H9 (cell line): ENCODE measurements around the gene PGA4. TPM values are rescaled to one million over a fixed set of nuclear protein-coding genes. Genes with fewer than 3 reads are reported as not detected.

Experiments
- DNase-seq: peaks from one replicate; pipeline ENCODE4 v3.0.0-alpha.2; 2017
- H2AFZ ChIP-seq: one replicate; pipeline ENCODE4 v1.6.1; 2013; ENCODE audit warnings: mild to moderate bottlenecking, low read length, control low read depth, moderate library complexity
- H2AK5ac ChIP-seq: 2 replicates; pipeline ENCODE4 v1.6.1; 2013; ENCODE audit warnings: low read length, control low read depth, mixed read lengths; ENCODE audit not compliant: insufficient read length
- H2BK120ac ChIP-seq: one replicate; pipeline ENCODE4 v1.6.1; 2013; ENCODE audit warnings: low read depth, mild to moderate bottlenecking, low read length, control low read depth, inconsistent platforms; ENCODE audit not compliant: poor library complexity, severe bottlenecking
- H2BK12ac ChIP-seq: 2 replicates; pipeline ENCODE4 v1.6.1; 2013; ENCODE audit warnings: low read length, control low read depth, mixed read lengths, low read depth; ENCODE audit not compliant: insufficient read length
- H2BK15ac ChIP-seq: 2 replicates; pipeline ENCODE4 v1.6.1; 2013; ENCODE audit warnings: low read depth, low read length, control low read depth
- H2BK20ac ChIP-seq: one replicate; pipeline ENCODE4 v1.6.1; 2013; ENCODE audit warnings: low read depth, mild to moderate bottlenecking, low read length, control low read depth, inconsistent platforms; ENCODE audit not compliant: poor library complexity, severe bottlenecking
- H2BK5ac ChIP-seq: 2 replicates; pipeline ENCODE4 v1.6.1; 2013; ENCODE audit warnings: low read length, control low read depth, mixed read lengths; ENCODE audit not compliant: insufficient read length
- H3K14ac ChIP-seq: 2 replicates; pipeline ENCODE4 v1.6.1; 2013; ENCODE audit warnings: low read length, control low read depth; ENCODE audit not compliant: insufficient read depth
- H3K18ac ChIP-seq: 2 replicates; pipeline ENCODE4 v1.6.1; 2013; ENCODE audit warnings: low read depth, mild to moderate bottlenecking, mixed read lengths, low read length, control low read depth; ENCODE audit not compliant: insufficient read length
- H3K23ac ChIP-seq: 2 replicates; pipeline ENCODE4 v1.6.1; 2013; ENCODE audit warnings: low read length, control low read depth, mixed read lengths, low read depth; ENCODE audit not compliant: insufficient read length
- H3K23me2 ChIP-seq: 2 replicates; pipeline ENCODE4 v1.6.1; 2013; ENCODE audit warnings: low read depth, mild to moderate bottlenecking, mixed read lengths, low read length, control low read depth; ENCODE audit not compliant: insufficient read length, poor library complexity, severe bottlenecking
- H3K27ac ChIP-seq: 2 replicates; pipeline ENCODE4 v1.5.1; 2013; ENCODE audit warnings: low read length, control low read depth, mixed read lengths, low read depth; ENCODE audit not compliant: insufficient read length
- H3K27me3 ChIP-seq: 2 replicates; pipeline ENCODE4 v1.6.1; 2013; ENCODE audit warnings: low read length, control low read depth, inconsistent platforms; ENCODE audit not compliant: insufficient read depth
- H3K4ac ChIP-seq: 2 replicates; pipeline ENCODE4 v1.6.1; 2013; ENCODE audit warnings: low read depth, mild to moderate bottlenecking, control low read depth, inconsistent platforms, low read length, moderate library complexity
- H3K4me1 ChIP-seq: 2 replicates; pipeline ENCODE4 v1.6.1; 2013; ENCODE audit warnings: low read length, control low read depth, inconsistent platforms; ENCODE audit not compliant: insufficient read depth
- H3K4me2 ChIP-seq: 2 replicates; pipeline ENCODE4 v1.6.1; 2013; ENCODE audit warnings: low read length, control low read depth, mixed read lengths; ENCODE audit not compliant: insufficient read length, insufficient read depth
- H3K56ac ChIP-seq: 2 replicates; pipeline ENCODE4 v1.6.1; 2013; ENCODE audit warnings: low read depth, mild to moderate bottlenecking, mixed read lengths, low read length, control low read depth; ENCODE audit not compliant: insufficient read length
- H3K79me1 ChIP-seq: 2 replicates; pipeline ENCODE4 v1.6.1; 2013; ENCODE audit warnings: low read depth, mild to moderate bottlenecking, moderate library complexity, low read length, control low read depth, inconsistent platforms; ENCODE audit not compliant: insufficient read depth, poor library complexity, severe bottlenecking
- H3K79me2 ChIP-seq: 2 replicates; pipeline ENCODE4 v1.6.1; 2013; ENCODE audit warnings: low read length, control low read depth, inconsistent platforms; ENCODE audit not compliant: insufficient read depth
- H3K9ac ChIP-seq: 2 replicates; pipeline ENCODE4 v1.6.1; 2013; ENCODE audit warnings: low read length, control low read depth, mixed read lengths; ENCODE audit not compliant: insufficient read length; ENCODE audit errors: extremely low read depth
- H3K9me3 ChIP-seq: one replicate; pipeline ENCODE4 v1.6.1; 2013; ENCODE audit warnings: low read depth, low read length, inconsistent platforms; ENCODE audit not compliant: control insufficient read depth
- H3T11ph ChIP-seq: one replicate; pipeline ENCODE4 v1.6.1; 2013; ENCODE audit warnings: mild to moderate bottlenecking, low read length, control low read depth, inconsistent platforms
- H4K20me1 ChIP-seq: one replicate; pipeline ENCODE4 v1.6.1; 2013; ENCODE audit not compliant: control insufficient read depth, insufficient read length, insufficient read depth
- H4K5ac ChIP-seq: 2 replicates; pipeline ENCODE4 v1.6.1; 2013; ENCODE audit warnings: low read depth, mild to moderate bottlenecking, mixed read lengths, low read length, control low read depth; ENCODE audit not compliant: insufficient read length
- H4K8ac ChIP-seq: replicated peaks from 2 replicates; pipeline ENCODE4 v1.6.1; 2013; ENCODE audit warnings: low read length, control low read depth, mixed read lengths, low read depth; ENCODE audit not compliant: insufficient read length
- H4K91ac ChIP-seq: 2 replicates; pipeline ENCODE4 v1.6.1; 2013; ENCODE audit warnings: low read depth, mild to moderate bottlenecking, moderate library complexity, mixed read lengths, low read length, control low read depth; ENCODE audit not compliant: insufficient read length
- H3K27ac Mint-ChIP-seq, 3 experiments: 2 replicates in 2 of 3; 3 replicates in 1 of 3; pipeline ENCODE4 v1.8.0; 2020 to 2021; ENCODE audit warnings: mixed read lengths in 3 of 3, mild to moderate bottlenecking in 1 of 3, moderate library complexity in 1 of 3
- H3K27me3 Mint-ChIP-seq: 2 replicates; pipeline ENCODE4 v1.8.0; 2021; ENCODE audit warnings: low read depth, mild to moderate bottlenecking, moderate library complexity, mixed read lengths
- H3K36me3 Mint-ChIP-seq, 3 experiments: 2 replicates in 2 of 3; 3 replicates in 1 of 3; pipeline ENCODE4 v1.8.0; 2020 to 2021; ENCODE audit warnings: low read depth in 3 of 3, mixed read lengths in 3 of 3; ENCODE audit not compliant: insufficient read depth in 1 of 3
- H3K4me1 Mint-ChIP-seq, 2 experiments: 2 replicates each; pipeline ENCODE4 v1.8.0; 2020; ENCODE audit warnings: mixed read lengths in 2 of 2
- H3K4me3 Mint-ChIP-seq, 2 experiments: 2 replicates in 1 of 2; 3 replicates in 1 of 2; pipeline ENCODE4 v1.8.0; 2020 to 2021; ENCODE audit warnings: mild to moderate bottlenecking in 2 of 2, mixed read lengths in 2 of 2, moderate library complexity in 1 of 2
- H3K9me3 Mint-ChIP-seq, 2 experiments: 2 replicates in 1 of 2; 3 replicates in 1 of 2; pipeline ENCODE4 v1.8.0; 2020; ENCODE audit warnings: mild to moderate bottlenecking in 2 of 2, mixed read lengths in 2 of 2, moderate library complexity in 1 of 2
- WGBS: extraction: QIAGEN DNeasy Blood & Tissue Kit; methylation state at CpG from one replicate; pipeline ENCODE4 v1.1.7; 2013; ENCODE audit warnings: missing lambda C conversion rate, low lambda C conversion rate, mixed read lengths; ENCODE audit not compliant: insufficient read length; ENCODE audit errors: extremely low coverage; 5-methylcytosine and 5-hydroxymethylcytosine counted together
- total RNA-seq: library from RNA; stranded (reverse); gene quantifications from 2 replicates; pipeline ENCODE4 v1.2.1, GENCODE V29; 2021
- TF ChIP-seq, protein P1 (sequence below): fragments of 200-600 bp; sonication (generic); conservative IDR thresholded peaks from 3 replicates; pipeline ENCODE4 v1.8.0; 2021; ENCODE audit warnings: antibody characterized with exemption, mild to moderate bottlenecking

Gene PGA4
- total RNA-seq, 1 experiment from 2014 or later: not detected

DNA sequence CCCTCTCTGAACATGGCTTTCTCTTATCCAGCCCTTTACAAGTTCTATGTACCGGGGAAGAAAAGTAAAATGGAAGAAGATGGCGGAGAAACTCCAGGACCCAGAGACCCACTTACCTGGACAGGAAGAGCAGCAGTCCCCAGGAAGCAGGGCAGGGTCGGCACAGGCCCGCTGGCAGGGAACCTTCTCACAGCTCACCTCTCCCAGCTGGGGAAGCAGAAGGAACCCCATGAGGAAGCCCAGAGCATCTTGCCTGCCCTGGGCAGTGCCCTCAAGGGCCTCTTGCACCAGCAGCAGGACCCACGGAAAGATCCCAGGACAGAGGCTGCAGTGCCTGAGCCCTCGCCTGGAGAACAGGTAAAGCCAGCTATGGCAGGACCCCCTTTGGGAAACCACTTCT is 42.2 kb downstream of the PGA4 start:
- Histone ChIP-seq H2BK15ac (no peak overlapping the region), H3K4ac (no peak overlapping the region), H2BK20ac (no peak overlapping the region), H4K91ac (no peak overlapping the region), H3K79me1 (no peaks in the 10 kb centered on the region), H3K14ac (no peak overlapping the region), H4K20me1 (no peaks in the 10 kb centered on the region), H2BK12ac (no peak overlapping the region), H3K9me3 (no peaks in the 10 kb centered on the region), H4K8ac (no peak overlapping the region), H2BK120ac (no peak overlapping the region), H2AFZ (no peak overlapping the region), H4K5ac (no peak overlapping the region), H2AK5ac (no peak overlapping the region), H3K79me2 (no peaks in the 10 kb centered on the region), H3K27ac (no peak overlapping the region), H3K27me3 (no peaks in the 10 kb centered on the region), H3K18ac (no peak overlapping the region), H3K56ac (no peak overlapping the region), H3K23me2 (no peaks in the 10 kb centered on the region), H2BK5ac (no peak overlapping the region), H3K4me2 (no peak overlapping the region), H3K4me1 (no peaks in the 10 kb centered on the region), H3T11ph (no peak overlapping the region), H3K23ac (no peak overlapping the region), H3K9ac (no peak overlapping the region)
- Mint-ChIP-seq H3K4me1 (no peaks in the 10 kb centered on the region), H3K27ac (0 out of 7 replicates have a peak overlapping the region, but pooled peaks of 1 of the 3 experiments have one; percentile 25), H3K4me3 (no peak overlapping the region), H3K9me3 (no peaks in the 10 kb centered on the region), H3K36me3 (peaks cover 0 to 7% (median 0%) of the 10 kb centered on the region in 3 experiments; a peak in 2 of 7 replicates), H3K27me3 (no peaks in the 10 kb centered on the region)
- TF ChIP-seq, protein P1, sequence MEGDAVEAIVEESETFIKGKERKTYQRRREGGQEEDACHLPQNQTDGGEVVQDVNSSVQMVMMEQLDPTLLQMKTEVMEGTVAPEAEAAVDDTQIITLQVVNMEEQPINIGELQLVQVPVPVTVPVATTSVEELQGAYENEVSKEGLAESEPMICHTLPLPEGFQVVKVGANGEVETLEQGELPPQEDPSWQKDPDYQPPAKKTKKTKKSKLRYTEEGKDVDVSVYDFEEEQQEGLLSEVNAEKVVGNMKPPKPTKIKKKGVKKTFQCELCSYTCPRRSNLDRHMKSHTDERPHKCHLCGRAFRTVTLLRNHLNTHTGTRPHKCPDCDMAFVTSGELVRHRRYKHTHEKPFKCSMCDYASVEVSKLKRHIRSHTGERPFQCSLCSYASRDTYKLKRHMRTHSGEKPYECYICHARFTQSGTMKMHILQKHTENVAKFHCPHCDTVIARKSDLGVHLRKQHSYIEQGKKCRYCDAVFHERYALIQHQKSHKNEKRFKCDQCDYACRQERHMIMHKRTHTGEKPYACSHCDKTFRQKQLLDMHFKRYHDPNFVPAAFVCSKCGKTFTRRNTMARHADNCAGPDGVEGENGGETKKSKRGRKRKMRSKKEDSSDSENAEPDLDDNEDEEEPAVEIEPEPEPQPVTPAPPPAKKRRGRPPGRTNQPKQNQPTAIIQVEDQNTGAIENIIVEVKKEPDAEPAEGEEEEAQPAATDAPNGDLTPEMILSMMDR: no peak
- no peak for DNase-seq
- no CpG with 5 or more reads among the region's 6 CpGs for WGBS
